GM12878 (cell line): ENCODE results near the gene VAMP3. TPM values are rescaled to one million over a fixed set of nuclear protein-coding genes. Genes with fewer than 3 reads are reported as not detected.

Experiments
- ATAC-seq: fragments of 200-7000 bp; cut with Tn5 transposase; 3 replicates; pipeline ENCODE4 v1.9.1; 2020; ENCODE audit warnings: mild to moderate bottlenecking, moderate library complexity
- BruUV-seq: library from RNA; stranded (reverse); fragments of 400-500 nt; replicated peaks from 2 replicates; lab custom pipeline; 2021; lab: Mats Ljungman, UMichigan
- CTCF ChIA-PET: fragments of 300-600 bp; sonication (Branson Sonifier 250); formaldehyde crosslinking; extraction: SDS; loops from one replicate; lab custom pipeline; 2021; ENCODE audit warnings: inconsistent platforms; lab: Yijun Ruan, JAX
- POLR2A ChIA-PET: fragments of 350-600 bp; formaldehyde crosslinking; extraction: SDS; loops from one replicate; lab custom pipeline; 2021; ENCODE audit warnings: inconsistent platforms; lab: Charles Lee
- RAD21 ChIA-PET: fragments of 300-600 bp; sonication (Branson Sonifier 250); formaldehyde crosslinking; loops from one replicate; lab custom pipeline; 2023; ENCODE audit warnings: antibody characterized with exemption; ENCODE audit not compliant: unreplicated experiment; lab: Charles Lee
- SMC1A ChIA-PET: fragments of 300-600 bp; sonication (Branson Sonifier 250); formaldehyde crosslinking; loops from one replicate; lab custom pipeline; 2023; ENCODE audit not compliant: unreplicated experiment, uncharacterized antibody; lab: Charles Lee
- DNase-seq: peaks from one replicate; pipeline ENCODE4 v3.0.0-alpha.2; 2011; ENCODE audit warnings: low read depth, low spot score
- FAIRE-seq: peaks from 3 replicates; lab custom pipeline; 2011; peaks lifted over from hg19 to GRCh38; lab: Jason Lieb, UNC
- H2AFZ ChIP-seq: 2 replicates; pipeline ENCODE4 v1.6.0; 2011; ENCODE audit warnings: low read depth, low read length, control low read depth; ENCODE audit not compliant: control insufficient read depth
- H3K27ac ChIP-seq: 2 replicates; pipeline ENCODE4 v1.5.1; 2011; ENCODE audit warnings: control low read depth; ENCODE audit not compliant: control insufficient read depth, insufficient read depth
- H3K27me3 ChIP-seq, 2 experiments: replicated peaks in 1 of 2; 2 replicates each; pipeline versions ENCODE4 v1.6.0 to v1.6.1; 2011; ENCODE audit warnings: low read length in 1 of 2; ENCODE audit not compliant: control insufficient read depth in 2 of 2, insufficient read depth in 2 of 2
- H3K36me3 ChIP-seq, 2 experiments: 2 replicates each; pipeline ENCODE4 v1.5.1; 2011; ENCODE audit warnings: low read length in 1 of 2; ENCODE audit not compliant: control insufficient read depth in 2 of 2, insufficient read depth in 2 of 2
- H3K4me1 ChIP-seq: 2 replicates; pipeline ENCODE4 v1.6.1; 2011; ENCODE audit warnings: mild to moderate bottlenecking, low read length, moderate library complexity, mixed read lengths; ENCODE audit not compliant: control insufficient read depth, insufficient read depth
- H3K4me2 ChIP-seq: 2 replicates; pipeline ENCODE4 v1.6.0; 2011; ENCODE audit warnings: control low read depth; ENCODE audit not compliant: control insufficient read depth, insufficient read depth
- H3K4me3 ChIP-seq: fragments of 200-600 bp; sonication (generic); 2 replicates; pipeline ENCODE4 v1.5.1; 2016
- H3K79me2 ChIP-seq: 2 replicates; pipeline ENCODE4 v1.6.0; 2011; ENCODE audit warnings: low read length; ENCODE audit not compliant: control insufficient read depth, insufficient read depth
- H3K9ac ChIP-seq: 2 replicates; pipeline ENCODE4 v1.8.0; 2011; ENCODE audit warnings: low read length, control low read depth, mixed read lengths; ENCODE audit not compliant: control insufficient read depth, insufficient read depth
- H3K9me3 ChIP-seq: replicated peaks from 3 replicates; pipeline ENCODE4 v1.5.1; 2011; ENCODE audit warnings: mild to moderate bottlenecking, low read length; ENCODE audit not compliant: control insufficient read depth, insufficient read depth
- H4K20me1 ChIP-seq: 2 replicates; pipeline ENCODE4 v1.6.0; 2011; ENCODE audit not compliant: control insufficient read depth, insufficient read depth
- CBX3 ChIP-seq: fragments of 200-600 bp; sonication (generic); IDR thresholded peaks from 2 replicates; pipeline ENCODE4 v1.6.1; 2016; ENCODE audit warnings: low read depth, borderline replicate concordance
- CTCF ChIP-seq, 3 experiments: IDR thresholded peaks in 2 of 3; conservative IDR thresholded peaks in 1 of 3; 2 replicates each; pipeline ENCODE4 v1.5.1; 2011; ENCODE audit warnings: low read depth in 3 of 3, low read length in 3 of 3, mild to moderate bottlenecking in 3 of 3, control low read depth in 2 of 3, moderate library complexity in 2 of 3, inconsistent platforms in 1 of 3, mixed read lengths in 1 of 3; ENCODE audit not compliant: control insufficient read depth in 2 of 3, insufficient read depth in 1 of 3; ENCODE audit errors: extremely low read depth in 1 of 3
- IRF3 ChIP-seq: fragments of 450-650 bp; IDR thresholded peaks from 2 replicates; pipeline ENCODE4 v1.6.1; 2014; ENCODE audit warnings: mild to moderate bottlenecking
- IRF5 ChIP-seq: fragments of 450-650 bp; IDR thresholded peaks from 2 replicates; pipeline ENCODE4 v1.6.1; 2017; ENCODE audit warnings: borderline replicate concordance
- PAX8 ChIP-seq: fragments of 450-650 bp; IDR thresholded peaks from 2 replicates; pipeline ENCODE4 v1.6.1; 2017; ENCODE audit warnings: mild to moderate bottlenecking, moderate library complexity
- POLR2AphosphoS2 ChIP-seq: IDR thresholded peaks from 2 replicates; pipeline ENCODE4 v1.6.1; 2011; ENCODE audit warnings: low read depth, mild to moderate bottlenecking, low read length, improper control_type of control experiment, moderate library complexity
- SMAD1 ChIP-seq: fragments of 450-650 bp; IDR thresholded peaks from 2 replicates; pipeline ENCODE4 v1.6.1; 2018; ENCODE audit warnings: mild to moderate bottlenecking, low read depth; ENCODE audit not compliant: partially characterized antibody
- SUZ12 ChIP-seq: fragments of 200-600 bp; sonication (generic); IDR thresholded peaks from one replicate; pipeline ENCODE4 v1.6.1; 2018; ENCODE audit warnings: antibody characterized with exemption, mild to moderate bottlenecking; ENCODE audit not compliant: unreplicated experiment
- TBL1XR1 ChIP-seq: IDR thresholded peaks from 2 replicates; pipeline ENCODE4 v1.6.1; 2012; ENCODE audit warnings: low read depth, low read length, improper control_type of control experiment
- USF2 ChIP-seq: IDR thresholded peaks from 2 replicates; pipeline ENCODE4 v1.6.1; 2011; ENCODE audit warnings: low read depth, low read length, improper control_type of control experiment, borderline replicate concordance
- ZBTB11 ChIP-seq: fragments of 450-650 bp; formaldehyde crosslinking; IDR thresholded peaks from 2 replicates; pipeline ENCODE4 v1.5.0; 2022; ENCODE audit warnings: mild to moderate bottlenecking, missing genetic modification characterization
- WGBS: methylation state at CpG from one replicate; pipeline ENCODE4 v1.1.6; 2016; ENCODE audit warnings: low lambda C conversion rate; ENCODE audit not compliant: insufficient replicate concordance, insufficient coverage; ENCODE audit errors: missing lambda C conversion rate; 5-methylcytosine and 5-hydroxymethylcytosine counted together
- in situ Hi-C: fragments of 300-500 bp; cut with MboI; formaldehyde crosslinking; loops from 9 replicates; pipeline ENCODE4 v1.14.3; 2018; ENCODE audit warnings: mixed read lengths
- intact Hi-C: fragments of 100-400 bp; cut with micrococcal nuclease; formaldehyde crosslinking; loops from one replicate; pipeline ENCODE4 v1.14.2; 2022; ENCODE audit not compliant: unreplicated experiment
- polyA plus RNA-seq, 11 experiments: library from polyadenylated mRNA; depleted of rRNA in 4 of 11; unstranded in 6 of 11; stranded (reverse) in 5 of 11; fragments of >200 nt; fragmentation: Nextera tagmentation in 4 of 11; fragmentation: Illumina TruSeq in 1 of 11; extraction: Ambion mirVana in 4 of 11; extraction: Trizol in 1 of 11; gene quantifications; 1 replicate in 1 of 11; 2 replicates in 10 of 11; pipeline versions ENCODE4 v1.2.1 to v1.2.3, GENCODE V29; 2011 to 2016; ENCODE audit warnings: inconsistent platforms in 2 of 11, missing spikeins in 2 of 11, low read depth in 1 of 11
- total RNA-seq, 4 experiments: library from RNA; depleted of rRNA in 3 of 4; stranded (reverse); fragments of >200 nt in 3 of 4; fragmentation: Illumina TruSeq in 1 of 4; extraction: Trizol in 1 of 4; gene quantifications; 2 replicates each; pipeline versions ENCODE4 v1.2.1 to v1.2.3, GENCODE V29; 2013 to 2021

The VAMP3 gene
- total and polyA plus RNA-seq, 10 of the 15 experiments (the other 5 are each of a cell fraction or from before 2014, with no cell fraction given) = 4.8 to 24.9 (median 9.7) TPM

GRCh38 chr1:7813677-7814373 lies 42.7 kb downstream of the VAMP3 start (continued):
- TF ChIP-seq CTCF (IDR thresholded peaks at IDR 0.05 in 2 of 3, conservative IDR thresholded peaks at IDR 0.05 in 1 of 3; ENCODE audit: control insufficient read depth in 2 of 3, extremely low read depth in 1 of 3, insufficient read depth in 1 of 3, low read depth in 3 of 3, low read length in 3 of 3) (no peak), CBX3 (no peak), TBL1XR1 (no peak)

GRCh38 chr1:7821282-7821681 lies 50.2 kb downstream of the VAMP3 start:
- Histone ChIP-seq H3K9me3 (no peaks in the 10 kb centered on the region), H3K4me3 (no peak overlapping the region), H3K4me1 (no peaks in the 10 kb centered on the region), H3K4me2 (no peak overlapping the region), H4K20me1 (no peaks in the 10 kb centered on the region), H3K9ac (no peak overlapping the region), H3K27me3 (no peaks in the 10 kb centered on the region), H3K27ac (no peak overlapping the region), H3K79me2 (no peaks in the 10 kb centered on the region), H2AFZ (no peak overlapping the region), H3K36me3 (no peaks in the 10 kb centered on the region)
- FAIRE-seq (no peak), DNase-seq (no peak), ATAC-seq (no peak)
- ChIA-PET POLR2A (no interaction called here), SMC1A (no interaction called here), RAD21 (interaction anchor here (1.3 kb wide), 1 partner anchor 13 kb away, joined by 3 read pairs; no protein-coding TSS in a partner anchor), CTCF (no interaction called here)
- no TSS peak for BruUV-seq
- WGBS = 37% methylated on average over 3 of the region's 3 CpGs
- intact Hi-C loops (no loop called here), in situ Hi-C loops (no loop called here)
- TF ChIP-seq USF2 (no peak), IRF3 (no peak), POLR2AphosphoS2 (no peak), IRF5 (no peak), SUZ12 (no peak), PAX8 (no peak), ZBTB11 (CRISPR knock-in tag) (no peak), SMAD1 (no peak)
